ENCODE data around the gene GLDN.

DNA sequence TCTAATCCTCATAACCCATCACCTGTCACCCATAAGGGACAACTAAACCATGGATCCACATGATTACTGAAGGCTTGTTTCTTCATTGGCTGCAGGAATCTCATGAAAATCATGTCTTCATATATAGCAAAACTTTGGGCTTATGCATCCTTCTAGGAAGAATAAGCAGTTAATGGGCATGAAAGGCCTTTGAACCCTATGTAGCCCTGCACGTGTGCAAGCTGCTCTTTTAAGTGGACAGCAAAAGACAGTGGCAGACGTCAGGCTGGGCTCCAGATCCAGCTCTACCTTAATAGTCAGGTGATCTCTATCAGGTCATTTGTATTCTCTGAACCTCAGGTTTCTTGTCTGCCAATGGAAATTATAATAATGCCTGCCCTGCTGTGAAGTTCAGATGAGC is 21.9 kb upstream of the GLDN start:
- TF ChIP-seq CTCF (IDR thresholded peaks at IDR 0.05) (no peak), POLR2A (IDR thresholded peaks at IDR 0.05; ENCODE audit: low read depth) (no peak), EP300 (IDR thresholded peaks at IDR 0.05) (no peak)
